ENCODE data around the gene TMEM135.

The TMEM135 gene

GRCh38 chr11:87329172-87329571 lies 291.4 kb downstream of the TMEM135 start:
- Histone ChIP-seq H3K27me3 (ENCODE audit: low read length) (no peaks in the 10 kb centered on the region), H3K9me3 (ENCODE audit: insufficient read depth, low read length) (no peaks in the 10 kb centered on the region), H3K27ac (ENCODE audit: low read depth, low read length) (no peak overlapping the region), H2AFZ (ENCODE audit: low read depth, low read length, severe bottlenecking) (no peak overlapping the region), H3K9ac (ENCODE audit: low read length) (no peak overlapping the region), H3K79me2 (ENCODE audit: insufficient read depth, low read length) (no peaks in the 10 kb centered on the region), H3K4me3 (ENCODE audit: insufficient read depth, low read length, poor library complexity, severe bottlenecking) (no peak overlapping the region), H4K20me1 (ENCODE audit: low read depth, low read length) (no peaks in the 10 kb centered on the region), H3F3A (ENCODE audit: insufficient read depth) (no peaks in the 10 kb centered on the region), H3K36me3 (ENCODE audit: low read length) (no peaks in the 10 kb centered on the region), H3K9me2 (replicated peaks; ENCODE audit: insufficient read depth, low read length) (no peaks in the 10 kb centered on the region), H3K4me2 (ENCODE audit: low read depth, low read length, poor library complexity, severe bottlenecking) (no peak overlapping the region)
- no peak for TF ChIP-seq CTCF (IDR thresholded peaks at IDR 0.05; ENCODE audit: insufficient read depth, low read length, poor library complexity, severe bottlenecking)
- no peak for TF ChIP-seq EZH2phosphoT487 (conservative IDR thresholded peaks at IDR 0.05; ENCODE audit: low read length)

- Histone ChIP-seq H3K27me3 (ENCODE audit: low read length) (no peaks in the 10 kb centered on the region), H3K27ac (ENCODE audit: low read depth, low read length) (no peak overlapping the region), H2AFZ (ENCODE audit: low read depth, low read length, severe bottlenecking) (no peak overlapping the region), H3K36me3 (ENCODE audit: low read length) (no peaks in the 10 kb centered on the region), H3K79me2 (ENCODE audit: insufficient read depth, low read length) (no peaks in the 10 kb centered on the region), H3K9ac (ENCODE audit: low read length) (no peak overlapping the region), H3K9me3 (ENCODE audit: insufficient read depth, low read length) (no peaks in the 10 kb centered on the region), H3K4me2 (ENCODE audit: low read depth, low read length, poor library complexity, severe bottlenecking) (no peak overlapping the region), H4K20me1 (ENCODE audit: low read depth, low read length) (no peaks in the 10 kb centered on the region), H3F3A (ENCODE audit: insufficient read depth) (no peaks in the 10 kb centered on the region), H3K4me3 (ENCODE audit: insufficient read depth, low read length, poor library complexity, severe bottlenecking) (no peak overlapping the region), H3K9me2 (replicated peaks; ENCODE audit: insufficient read depth, low read length) (no peaks in the 10 kb centered on the region)
- no peak for TF ChIP-seq EZH2phosphoT487 (conservative IDR thresholded peaks at IDR 0.05; ENCODE audit: low read length)
- TF ChIP-seq CTCF (IDR thresholded peaks at IDR 0.05; ENCODE audit: insufficient read depth, low read length, poor library complexity, severe bottlenecking): no peak
Measured at GRCh38 chr11:87330187-87330601, 292.5 kb downstream of the TMEM135 start.

- Histone ChIP-seq H2AFZ (ENCODE audit: low read depth, low read length, severe bottlenecking) (no peak overlapping the region), H3K9me2 (replicated peaks; ENCODE audit: insufficient read depth, low read length) (no peaks in the 10 kb centered on the region), H3K4me3 (ENCODE audit: insufficient read depth, low read length, poor library complexity, severe bottlenecking) (no peak overlapping the region), H3K4me2 (ENCODE audit: low read depth, low read length, poor library complexity, severe bottlenecking) (no peak overlapping the region), H3K9me3 (ENCODE audit: insufficient read depth, low read length) (no peaks in the 10 kb centered on the region), H3K27me3 (ENCODE audit: low read length) (no peaks in the 10 kb centered on the region), H3K9ac (ENCODE audit: low read length) (no peak overlapping the region), H4K20me1 (ENCODE audit: low read depth, low read length) (no peaks in the 10 kb centered on the region), H3F3A (ENCODE audit: insufficient read depth) (no peaks in the 10 kb centered on the region), H3K27ac (ENCODE audit: low read depth, low read length) (no peak overlapping the region), H3K79me2 (ENCODE audit: insufficient read depth, low read length) (no peaks in the 10 kb centered on the region), H3K36me3 (ENCODE audit: low read length) (no peaks in the 10 kb centered on the region)
- no peak for TF ChIP-seq EZH2phosphoT487 (conservative IDR thresholded peaks at IDR 0.05; ENCODE audit: low read length)
- TF ChIP-seq CTCF (IDR thresholded peaks at IDR 0.05; ENCODE audit: insufficient read depth, low read length, poor library complexity, severe bottlenecking): no peak
Measured at GRCh38 chr11:87331273-87331672, 293.5 kb downstream of the TMEM135 start.
